Lower leg skin (tissue), 4 donors: ENCODE measurements around the gene RHO. TPM values are rescaled to one million over a fixed set of nuclear protein-coding genes. Genes with fewer than 3 reads are reported as not detected.

Experiments
- DNase-seq, 2 donors: peaks; one replicate each; pipeline ENCODE4 v3.0.0-alpha.2; 2019; ENCODE audit warnings: low spot score in 2 of 2
- H3K4me3 ChIP-seq: fragments of 200-600 bp; sonication (generic); 2 replicates; pipeline ENCODE4 v1.5.1; 2017; ENCODE audit warnings: mild to moderate bottlenecking, low read depth; ENCODE audit not compliant: poor library complexity, severe bottlenecking
- CTCF ChIP-seq, 3 donors: fragments of 450-650 bp; IDR thresholded peaks; one replicate each; pipeline ENCODE4 v1.5.1; 2016; ENCODE audit warnings: antibody characterized with exemption in 3 of 3, mild to moderate bottlenecking in 3 of 3, moderate library complexity in 2 of 3
- POLR2A ChIP-seq, 2 donors: fragments of 450-650 bp; IDR thresholded peaks; one replicate each; pipeline ENCODE4 v1.6.1; 2016 to 2017; ENCODE audit warnings: antibody characterized with exemption in 2 of 2, mild to moderate bottlenecking in 1 of 2, moderate library complexity in 1 of 2
- WGBS, 2 donors: methylation state at CpG; one replicate each; pipeline ENCODE4 v1.1.5; 2018; 5-methylcytosine and 5-hydroxymethylcytosine counted together
- intact Hi-C: fragments of 100-400 bp; cut with DNase I; formaldehyde crosslinking; loops from one replicate; pipeline ENCODE4 v1.15.0; 2023; ENCODE audit warnings: low total_unique reads
- total RNA-seq, 4 donors: library from RNA; depleted of rRNA; stranded (reverse); fragments of >200 nt; gene quantifications; one replicate each; pipeline ENCODE4 v1.1.0, GENCODE V29; 2016

RHO gene
- total RNA-seq, 4 donors from 2014 or later: not detected

- no peak overlapping the region for H3K4me3 ChIP-seq
- TF ChIP-seq CTCF (IDR thresholded peaks at IDR 0.05): no peak
- TF ChIP-seq POLR2A (IDR thresholded peaks at IDR 0.05): no peak
- intact Hi-C loops: no loop called here
- no peak for DNase-seq
- 83 to 91% methylated on average over 18 to 20 of the region's 20 CpGs for WGBS, 2 donors
Observed at GRCh38 chr3:129559565-129560079, 31.2 kb downstream of the RHO start.

GRCh38 chr3:129560269-129560787 lies 31.9 kb downstream of the RHO start:
- DNase-seq: no peak
- H3K4me3 ChIP-seq: no peak overlapping the region
- no peak for TF ChIP-seq CTCF (IDR thresholded peaks at IDR 0.05)
- TF ChIP-seq POLR2A (IDR thresholded peaks at IDR 0.05): no peak
- 32 to 66% methylated on average over 6 to 16 of the region's 16 CpGs for WGBS, 2 donors
- intact Hi-C loops: no loop called here

DNA sequence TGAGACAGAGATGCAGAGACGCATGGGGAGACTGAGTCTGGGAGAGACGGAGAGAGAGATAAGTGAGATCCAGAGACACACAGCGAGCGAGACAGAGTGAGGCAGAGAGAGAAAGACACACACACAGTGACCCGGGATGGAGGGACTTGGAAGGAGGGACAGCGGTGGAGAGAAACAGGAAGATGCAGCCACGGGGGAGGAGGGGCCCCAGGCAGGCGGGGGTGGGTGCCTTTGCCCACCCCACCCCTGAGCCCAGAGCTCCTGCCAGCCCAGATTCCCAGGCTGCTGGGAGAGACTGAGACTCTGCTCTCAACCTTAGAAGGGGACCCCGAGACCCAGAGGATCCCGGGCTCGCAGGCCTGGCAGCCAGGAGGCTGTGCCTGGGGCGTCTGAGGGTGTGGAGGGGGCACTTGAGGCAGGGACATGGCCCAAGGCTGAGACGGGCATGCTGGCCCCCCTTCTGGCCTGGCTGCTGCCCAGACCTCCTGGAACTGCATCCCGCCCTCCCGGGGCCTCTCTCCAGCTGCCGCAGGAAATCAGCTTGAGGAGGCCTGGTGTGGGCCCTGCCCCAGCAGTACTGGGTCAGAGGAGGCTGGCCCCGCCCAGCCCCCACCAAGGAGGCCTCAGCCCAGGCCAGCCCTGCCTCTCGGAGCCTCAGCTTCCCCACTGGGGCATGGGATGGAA lies 32.6 kb downstream of the RHO start:
- intact Hi-C loops: no loop called here

DNA sequence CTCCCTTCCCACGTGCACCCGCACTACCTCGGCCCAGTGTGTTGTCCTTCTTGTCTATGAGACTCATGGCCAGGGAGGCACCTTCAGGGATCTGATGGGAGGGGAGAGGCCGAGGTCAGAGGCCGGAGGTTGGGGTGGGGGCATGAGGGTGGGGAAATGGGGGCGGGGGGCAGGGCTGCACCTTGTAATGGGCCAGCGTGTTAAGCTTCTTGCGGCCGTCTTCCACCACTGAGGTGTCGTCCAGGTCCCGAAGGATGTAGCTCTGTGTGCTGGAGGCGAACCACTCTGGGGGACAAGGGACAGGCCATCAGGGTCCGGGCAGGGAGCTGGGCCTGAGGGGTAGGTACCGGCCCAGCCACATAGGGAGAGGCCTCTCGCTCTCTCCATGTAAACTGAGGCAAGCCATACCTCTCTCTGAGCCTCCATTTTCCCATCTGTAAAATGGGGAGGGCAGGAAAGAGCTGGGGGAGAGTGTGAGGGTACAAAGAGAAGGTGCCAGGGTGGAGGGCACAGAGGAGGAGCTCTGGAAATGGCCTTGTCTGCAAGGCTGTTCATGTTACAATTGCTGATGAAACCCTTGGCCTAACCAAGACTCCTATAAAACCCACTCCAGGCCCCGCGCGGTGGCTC lies 33.3 kb downstream of the RHO start:
- DNase-seq: no peak
- TF ChIP-seq CTCF (IDR thresholded peaks at IDR 0.05) (no peak), POLR2A (IDR thresholded peaks at IDR 0.05) (no peak)
- intact Hi-C loops: no loop called here
- WGBS, 2 donors: 73 to 87% methylated on average over 16 to 18 of the region's 18 CpGs
- no peak overlapping the region for H3K4me3 ChIP-seq

More for the DNA sequence above, 32.6 kb downstream of the RHO start:
- H3K4me3 ChIP-seq: no peak overlapping the region
- 13 to 33% methylated on average over 12 to 13 of the region's 18 CpGs for WGBS, 2 donors
- peak; percentile 53 to 96 for DNase-seq
- TF ChIP-seq CTCF (IDR thresholded peaks at IDR 0.05) (no peak), POLR2A (IDR thresholded peaks at IDR 0.05) (no peak)

- WGBS, 2 donors: 92% methylated on average over 12 to 19 of the region's 19 CpGs
- intact Hi-C loops: no loop called here
Observed at GRCh38 chr3:129562803-129563202, 34.4 kb downstream of the RHO start.

DNA sequence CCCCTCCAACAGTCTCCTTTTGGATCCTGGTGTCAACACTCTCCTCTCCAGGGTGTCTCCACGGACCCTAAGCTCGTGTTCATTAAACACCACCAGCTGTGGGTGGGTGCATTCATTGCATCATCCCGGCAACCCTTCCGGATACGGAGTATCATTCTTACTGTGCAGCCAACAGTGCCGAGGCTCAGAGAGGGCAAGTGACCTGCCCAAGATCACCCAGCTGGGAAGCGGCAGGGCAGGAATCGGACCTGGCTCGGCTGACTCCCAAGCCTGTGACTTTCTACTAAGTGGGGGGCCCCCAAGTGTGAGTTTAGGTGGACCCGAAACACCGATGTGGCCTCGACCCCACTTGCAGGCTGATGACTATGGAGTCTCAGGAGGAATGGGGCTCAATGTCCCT lies 34.9 kb downstream of the RHO start:
- 87 to 88% methylated on average over 12 of the region's 12 CpGs for WGBS, 2 donors
- no peak overlapping the region for H3K4me3 ChIP-seq
- DNase-seq: no peak
- no peak for TF ChIP-seq POLR2A (IDR thresholded peaks at IDR 0.05)
- no peak for TF ChIP-seq CTCF (IDR thresholded peaks at IDR 0.05)
- intact Hi-C loops: no loop called here

More at GRCh38 chr3:129562803-129563202, 34.4 kb downstream of the RHO start:
- DNase-seq: no peak
- no peak for TF ChIP-seq POLR2A (IDR thresholded peaks at IDR 0.05)
- no peak overlapping the region for H3K4me3 ChIP-seq
